Body of pancreas (tissue), 4 donors: ENCODE results near the gene CLEC16A. TPM values are rescaled to one million over a fixed set of nuclear protein-coding genes. Genes with fewer than 3 reads are reported as not detected.

Experiments used
- ATAC-seq: fragments of 150-250 bp; one replicate; pipeline ENCODE4 v1.9.1; 2016
- DNase-seq, 4 donors: peaks; one replicate each; pipeline ENCODE4 v3.0.0-alpha.2; 2019
- H3K27ac ChIP-seq, 4 donors: fragments of 200-600 bp; sonication (generic); 1 replicate in 3 of 4; 2 replicates in 1 of 4; pipeline versions ENCODE4 v1.5.1 to v1.6.1; 2016 to 2019; ENCODE audit warnings: mild to moderate bottlenecking in 1 of 4, mixed read lengths in 1 of 4, moderate library complexity in 1 of 4
- H3K27me3 ChIP-seq, 2 donors: fragments of 200-600 bp; sonication (generic); one replicate each; pipeline ENCODE4 v1.6.0; 2016; ENCODE audit warnings: mild to moderate bottlenecking in 1 of 2
- H3K36me3 ChIP-seq, 2 donors: fragments of 200-600 bp; sonication (generic); replicated peaks in 1 of 2; 2 replicates each; pipeline ENCODE4 v1.5.1; 2016; ENCODE audit warnings: low read depth in 2 of 2; ENCODE audit not compliant: insufficient read depth in 1 of 2
- H3K4me1 ChIP-seq: fragments of 200-600 bp; sonication (generic); one replicate; pipeline ENCODE4 v1.6.0; 2016
- H3K4me3 ChIP-seq, 2 donors: fragments of 200-600 bp; sonication (generic); 1 replicate in 1 of 2; 2 replicates in 1 of 2; pipeline ENCODE4 v1.5.1; 2016 to 2019
- H3K9me3 ChIP-seq, 3 donors: fragments of 200-600 bp; sonication (generic); 1 replicate in 2 of 3; 2 replicates in 1 of 3; pipeline ENCODE4 v1.5.1; 2016
- POLR2A ChIP-seq, 3 donors: fragments of 450-650 bp; IDR thresholded peaks; one replicate each; pipeline ENCODE4 v1.6.1; 2016; ENCODE audit warnings: antibody characterized with exemption in 3 of 3, mild to moderate bottlenecking in 2 of 3
- WGBS, 2 donors: methylation state at CpG; one replicate each; pipeline ENCODE4 v1.1.5; 2017; 5-methylcytosine and 5-hydroxymethylcytosine counted together
- intact Hi-C: fragments of 100-400 bp; cut with DNase I; formaldehyde crosslinking; loops from one replicate; pipeline ENCODE4 v1.15.1; 2023
- total RNA-seq, 2 donors: library from RNA; depleted of rRNA; stranded (reverse); fragments of >200 nt; gene quantifications; one replicate each; pipeline ENCODE4 v1.1.0, GENCODE V29; 2016
- TF ChIP-seq, protein P1 (sequence below), 7 experiments: fragments of 450-650 bp in 4 of 7; fragments of 200-600 bp in 3 of 7; sonication (generic) in 3 of 7; IDR thresholded peaks; one replicate each; pipeline ENCODE4 v1.5.1; 2016 to 2019; ENCODE audit warnings: antibody characterized with exemption in 7 of 7

CLEC16A gene
- total RNA-seq, 2 donors from 2014 or later, result 15.0 to 21.4 TPM

- DNase-seq (no peak), ATAC-seq (no peak)
- no peaks in the 10 kb centered on the region for H3K27me3 ChIP-seq
- TF ChIP-seq, protein P1, sequence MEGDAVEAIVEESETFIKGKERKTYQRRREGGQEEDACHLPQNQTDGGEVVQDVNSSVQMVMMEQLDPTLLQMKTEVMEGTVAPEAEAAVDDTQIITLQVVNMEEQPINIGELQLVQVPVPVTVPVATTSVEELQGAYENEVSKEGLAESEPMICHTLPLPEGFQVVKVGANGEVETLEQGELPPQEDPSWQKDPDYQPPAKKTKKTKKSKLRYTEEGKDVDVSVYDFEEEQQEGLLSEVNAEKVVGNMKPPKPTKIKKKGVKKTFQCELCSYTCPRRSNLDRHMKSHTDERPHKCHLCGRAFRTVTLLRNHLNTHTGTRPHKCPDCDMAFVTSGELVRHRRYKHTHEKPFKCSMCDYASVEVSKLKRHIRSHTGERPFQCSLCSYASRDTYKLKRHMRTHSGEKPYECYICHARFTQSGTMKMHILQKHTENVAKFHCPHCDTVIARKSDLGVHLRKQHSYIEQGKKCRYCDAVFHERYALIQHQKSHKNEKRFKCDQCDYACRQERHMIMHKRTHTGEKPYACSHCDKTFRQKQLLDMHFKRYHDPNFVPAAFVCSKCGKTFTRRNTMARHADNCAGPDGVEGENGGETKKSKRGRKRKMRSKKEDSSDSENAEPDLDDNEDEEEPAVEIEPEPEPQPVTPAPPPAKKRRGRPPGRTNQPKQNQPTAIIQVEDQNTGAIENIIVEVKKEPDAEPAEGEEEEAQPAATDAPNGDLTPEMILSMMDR (IDR thresholded peaks at IDR 0.05), result no peak
- intact Hi-C loops, result no loop called here
- no peak overlapping the region for H3K27ac ChIP-seq
- WGBS, 2 donors, result 85 to 91% methylated on average over 4 of the region's 4 CpGs
- no peaks in the 10 kb centered on the region for H3K9me3 ChIP-seq
- peaks cover 0 to 6% of the 10 kb centered on the region in 2 donors for H3K36me3 ChIP-seq
- H3K4me3 ChIP-seq, result no peak overlapping the region
- H3K4me1 ChIP-seq, result no peaks in the 10 kb centered on the region
Observed at GRCh38 chr16:11005611-11005975, 61.2 kb downstream of the CLEC16A start.

GRCh38 chr16:11006656-11007055 is 62.3 kb downstream of the CLEC16A start:
- intact Hi-C loops, result no loop called here
- no peaks in the 10 kb centered on the region for H3K4me1 ChIP-seq
- H3K4me3 ChIP-seq, result no peak overlapping the region
- H3K9me3 ChIP-seq, result no peaks in the 10 kb centered on the region
- H3K36me3 ChIP-seq, result peaks cover 0 to 6% of the 10 kb centered on the region in 2 donors
- H3K27ac ChIP-seq, result no peak overlapping the region
- no peaks in the 10 kb centered on the region for H3K27me3 ChIP-seq
- TF ChIP-seq POLR2A (IDR thresholded peaks at IDR 0.05), result no peak
- ATAC-seq, result no peak
- no peak for DNase-seq
- 78 to 86% methylated on average over 2 of the region's 2 CpGs for WGBS, 2 donors

- 91 to 93% methylated on average over 7 of the region's 7 CpGs for WGBS, 2 donors
- Histone ChIP-seq H3K4me3 (no peak overlapping the region), H3K9me3 (no peaks in the 10 kb centered on the region), H3K4me1 (no peaks in the 10 kb centered on the region), H3K27ac (no peak overlapping the region), H3K36me3 (peaks cover 0 to 6% of the 10 kb centered on the region in 2 donors), H3K27me3 (no peaks in the 10 kb centered on the region)
- DNase-seq (no peak), ATAC-seq (no peak)
- TF ChIP-seq, protein P1 (IDR thresholded peaks at IDR 0.05), result no peak
- TF ChIP-seq POLR2A (IDR thresholded peaks at IDR 0.05), result no peak
- intact Hi-C loops, result no loop called here
Observed at GRCh38 chr16:11007714-11008280, 63.4 kb downstream of the CLEC16A start.

DNA sequence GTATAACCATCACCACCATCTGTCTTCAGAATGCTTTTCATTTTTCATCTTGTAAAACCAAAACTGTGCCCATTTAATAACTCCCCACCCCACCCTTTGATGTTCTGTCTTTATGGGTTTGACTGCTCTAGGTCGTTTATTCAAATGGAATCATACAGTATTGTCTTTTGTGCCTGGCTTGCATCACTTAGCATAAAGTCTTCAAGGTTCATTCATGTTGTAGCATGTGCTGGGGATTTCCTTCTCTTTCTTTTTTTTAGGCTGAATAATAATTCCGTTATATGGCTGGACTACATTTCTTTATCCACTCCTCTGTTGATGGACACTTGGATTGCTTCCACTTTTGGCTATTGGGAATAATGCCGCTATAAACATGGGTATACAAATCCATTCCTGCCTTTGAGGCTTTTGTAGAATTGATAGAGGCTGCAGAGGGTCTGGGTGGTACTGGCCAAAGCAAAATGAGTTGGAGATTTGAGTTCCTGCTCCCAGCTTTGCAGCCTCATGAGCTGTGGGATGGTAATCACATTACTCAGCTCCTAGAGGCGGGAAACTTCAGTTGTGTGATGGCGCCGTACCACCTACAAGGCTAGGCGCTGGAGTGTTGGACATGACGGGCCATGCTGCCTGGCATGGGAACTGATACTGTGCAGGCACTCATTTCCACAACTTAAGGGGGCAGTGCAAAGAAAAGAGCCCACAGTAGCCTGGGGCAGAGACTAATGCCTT is 64.8 kb downstream of the CLEC16A start:
- no peaks in the 10 kb centered on the region for H3K9me3 ChIP-seq
- no peak for DNase-seq
- no peaks in the 10 kb centered on the region for H3K27me3 ChIP-seq
- no peak overlapping the region for H3K4me3 ChIP-seq
- intact Hi-C loops, result no loop called here
- no peak for ATAC-seq
- no peaks in the 10 kb centered on the region for H3K4me1 ChIP-seq
- H3K36me3 ChIP-seq, result no peaks in the 10 kb centered on the region
- WGBS, 2 donors, result 82 to 91% methylated on average over 8 of the region's 8 CpGs
- no peak for TF ChIP-seq POLR2A (IDR thresholded peaks at IDR 0.05)
- TF ChIP-seq, protein P1 (IDR thresholded peaks at IDR 0.05), result no peak
- no peak overlapping the region for H3K27ac ChIP-seq

DNA sequence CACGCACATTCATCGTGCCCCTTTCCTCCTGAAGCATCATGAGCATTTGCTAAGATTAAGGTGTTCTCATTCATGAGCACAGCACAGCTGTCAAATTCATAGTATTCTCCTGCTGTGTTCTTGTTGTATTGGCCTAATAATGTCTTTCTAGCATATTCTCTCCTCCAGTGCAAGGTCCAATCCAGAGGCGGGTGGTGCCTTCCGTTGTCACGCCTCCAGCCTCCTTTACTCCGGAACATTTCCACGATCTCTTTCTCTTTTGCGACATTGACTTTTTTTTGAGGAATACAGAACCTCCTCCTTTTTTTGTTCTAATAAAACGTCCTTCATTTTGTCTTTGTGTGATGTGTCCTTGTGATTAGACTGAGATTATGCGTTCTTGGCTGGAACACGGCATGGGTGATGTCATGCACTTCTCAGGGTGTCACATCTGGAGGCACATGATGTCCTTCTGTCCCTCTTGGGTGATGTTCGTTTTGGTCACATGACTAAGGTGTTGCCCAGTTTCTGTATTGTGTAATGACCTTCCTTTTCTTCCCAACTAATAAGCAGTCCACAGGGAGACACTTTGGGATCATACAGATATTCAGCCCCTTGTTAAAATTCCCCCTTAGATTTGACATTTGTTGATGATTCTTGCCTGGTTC is 66.3 kb downstream of the CLEC16A start:
- H3K4me1 ChIP-seq, result no peaks in the 10 kb centered on the region
- DNase-seq (peak in 3 of 4 donors; percentile 26 to 33 (median 32)), ATAC-seq (peak; percentile 69)
- no peaks in the 10 kb centered on the region for H3K27me3 ChIP-seq
- H3K4me3 ChIP-seq, result no peak overlapping the region
- no peaks in the 10 kb centered on the region for H3K9me3 ChIP-seq
- H3K36me3 ChIP-seq, result no peaks in the 10 kb centered on the region
- TF ChIP-seq POLR2A (IDR thresholded peaks at IDR 0.05), result no peak
- TF ChIP-seq, protein P1 (IDR thresholded peaks at IDR 0.05), result no peak
- intact Hi-C loops, result no loop called here
- 73 to 78% methylated on average over 12 of the region's 12 CpGs for WGBS, 2 donors
- H3K27ac ChIP-seq, result no peak overlapping the region
